GM12878 (cell line): ENCODE data around the gene RSAD2. TPM values are rescaled to one million over a fixed set of nuclear protein-coding genes. Genes with fewer than 3 reads are reported as not detected.

Experiments
- ATAC-seq: fragments of 200-7000 bp; cut with Tn5 transposase; 3 replicates; pipeline ENCODE4 v1.9.1; 2020; ENCODE audit warnings: mild to moderate bottlenecking, moderate library complexity
- BruUV-seq: library from RNA; stranded (reverse); fragments of 400-500 nt; replicated peaks from 2 replicates; lab custom pipeline; 2021; lab: Mats Ljungman, UMichigan
- CTCF ChIA-PET: fragments of 300-600 bp; sonication (Branson Sonifier 250); formaldehyde crosslinking; extraction: SDS; loops from one replicate; lab custom pipeline; 2021; ENCODE audit warnings: inconsistent platforms; lab: Yijun Ruan, JAX
- POLR2A ChIA-PET: fragments of 350-600 bp; formaldehyde crosslinking; extraction: SDS; loops from one replicate; lab custom pipeline; 2021; ENCODE audit warnings: inconsistent platforms; lab: Charles Lee
- RAD21 ChIA-PET: fragments of 300-600 bp; sonication (Branson Sonifier 250); formaldehyde crosslinking; loops from one replicate; lab custom pipeline; 2023; ENCODE audit warnings: antibody characterized with exemption; ENCODE audit not compliant: unreplicated experiment; lab: Charles Lee
- SMC1A ChIA-PET: fragments of 300-600 bp; sonication (Branson Sonifier 250); formaldehyde crosslinking; loops from one replicate; lab custom pipeline; 2023; ENCODE audit not compliant: unreplicated experiment, uncharacterized antibody; lab: Charles Lee
- DNase-seq: peaks from one replicate; pipeline ENCODE4 v3.0.0-alpha.2; 2011; ENCODE audit warnings: low read depth, low spot score
- FAIRE-seq: peaks from 3 replicates; lab custom pipeline; 2011; peaks lifted over from hg19 to GRCh38; lab: Jason Lieb, UNC
- H2AFZ ChIP-seq: 2 replicates; pipeline ENCODE4 v1.6.0; 2011; ENCODE audit warnings: low read depth, low read length, control low read depth; ENCODE audit not compliant: control insufficient read depth
- H3K27ac ChIP-seq: 2 replicates; pipeline ENCODE4 v1.5.1; 2011; ENCODE audit warnings: control low read depth; ENCODE audit not compliant: control insufficient read depth, insufficient read depth
- H3K27me3 ChIP-seq, 2 experiments: replicated peaks in 1 of 2; 2 replicates each; pipeline versions ENCODE4 v1.6.0 to v1.6.1; 2011; ENCODE audit warnings: low read length in 1 of 2; ENCODE audit not compliant: control insufficient read depth in 2 of 2, insufficient read depth in 2 of 2
- H3K36me3 ChIP-seq, 2 experiments: 2 replicates each; pipeline ENCODE4 v1.5.1; 2011; ENCODE audit warnings: low read length in 1 of 2; ENCODE audit not compliant: control insufficient read depth in 2 of 2, insufficient read depth in 2 of 2
- H3K4me1 ChIP-seq: 2 replicates; pipeline ENCODE4 v1.6.1; 2011; ENCODE audit warnings: mild to moderate bottlenecking, low read length, moderate library complexity, mixed read lengths; ENCODE audit not compliant: control insufficient read depth, insufficient read depth
- H3K4me2 ChIP-seq: 2 replicates; pipeline ENCODE4 v1.6.0; 2011; ENCODE audit warnings: control low read depth; ENCODE audit not compliant: control insufficient read depth, insufficient read depth
- H3K4me3 ChIP-seq: fragments of 200-600 bp; sonication (generic); 2 replicates; pipeline ENCODE4 v1.5.1; 2016
- H3K79me2 ChIP-seq: 2 replicates; pipeline ENCODE4 v1.6.0; 2011; ENCODE audit warnings: low read length; ENCODE audit not compliant: control insufficient read depth, insufficient read depth
- H3K9ac ChIP-seq: 2 replicates; pipeline ENCODE4 v1.8.0; 2011; ENCODE audit warnings: low read length, control low read depth, mixed read lengths; ENCODE audit not compliant: control insufficient read depth, insufficient read depth
- H3K9me3 ChIP-seq: replicated peaks from 3 replicates; pipeline ENCODE4 v1.5.1; 2011; ENCODE audit warnings: mild to moderate bottlenecking, low read length; ENCODE audit not compliant: control insufficient read depth, insufficient read depth
- H4K20me1 ChIP-seq: 2 replicates; pipeline ENCODE4 v1.6.0; 2011; ENCODE audit not compliant: control insufficient read depth, insufficient read depth
- BCLAF1 ChIP-seq: fragments of 450-650 bp; IDR thresholded peaks from 2 replicates; pipeline ENCODE4 v1.6.1; 2017; ENCODE audit warnings: antibody characterized with exemption, mild to moderate bottlenecking, moderate library complexity
- BHLHE40 ChIP-seq, 2 experiments: fragments of 450-650 bp in 1 of 2; IDR thresholded peaks; 2 replicates each; pipeline ENCODE4 v1.6.1; 2011 to 2017; ENCODE audit warnings: low read depth in 2 of 2, borderline replicate concordance in 1 of 2, improper control_type of control experiment in 1 of 2, low read length in 1 of 2, mild to moderate bottlenecking in 1 of 2
- GABPA ChIP-seq: IDR thresholded peaks from 2 replicates; pipeline ENCODE4 v1.6.1; 2014; ENCODE audit warnings: antibody characterized with exemption, low read depth, mild to moderate bottlenecking, inconsistent platforms
- PAX8 ChIP-seq: fragments of 450-650 bp; IDR thresholded peaks from 2 replicates; pipeline ENCODE4 v1.6.1; 2017; ENCODE audit warnings: mild to moderate bottlenecking, moderate library complexity
- SMARCA5 ChIP-seq: fragments of 450-650 bp; IDR thresholded peaks from 2 replicates; pipeline ENCODE4 v1.6.1; 2017; ENCODE audit warnings: mild to moderate bottlenecking
- ZBED1 ChIP-seq: IDR thresholded peaks from 2 replicates; pipeline ENCODE4 v1.6.1; 2016; ENCODE audit warnings: borderline replicate concordance
- ZNF384 ChIP-seq: IDR thresholded peaks from 2 replicates; pipeline ENCODE4 v1.6.1; 2012; ENCODE audit warnings: low read depth, mild to moderate bottlenecking, low read length, improper control_type of control experiment, borderline replicate concordance
- ZSCAN29 ChIP-seq: fragments of 450-650 bp; IDR thresholded peaks from 2 replicates; pipeline ENCODE4 v1.6.1; 2017; ENCODE audit warnings: mild to moderate bottlenecking, moderate library complexity
- WGBS: methylation state at CpG from one replicate; pipeline ENCODE4 v1.1.6; 2016; ENCODE audit warnings: low lambda C conversion rate; ENCODE audit not compliant: insufficient replicate concordance, insufficient coverage; ENCODE audit errors: missing lambda C conversion rate; 5-methylcytosine and 5-hydroxymethylcytosine counted together
- in situ Hi-C: fragments of 300-500 bp; cut with MboI; formaldehyde crosslinking; loops from 9 replicates; pipeline ENCODE4 v1.14.3; 2018; ENCODE audit warnings: mixed read lengths
- intact Hi-C: fragments of 100-400 bp; cut with micrococcal nuclease; formaldehyde crosslinking; loops from one replicate; pipeline ENCODE4 v1.14.2; 2022; ENCODE audit not compliant: unreplicated experiment
- polyA plus RNA-seq, 11 experiments: library from polyadenylated mRNA; depleted of rRNA in 4 of 11; unstranded in 6 of 11; stranded (reverse) in 5 of 11; fragments of >200 nt; fragmentation: Nextera tagmentation in 4 of 11; fragmentation: Illumina TruSeq in 1 of 11; extraction: Ambion mirVana in 4 of 11; extraction: Trizol in 1 of 11; gene quantifications; 1 replicate in 1 of 11; 2 replicates in 10 of 11; pipeline versions ENCODE4 v1.2.1 to v1.2.3, GENCODE V29; 2011 to 2016; ENCODE audit warnings: inconsistent platforms in 2 of 11, missing spikeins in 2 of 11, low read depth in 1 of 11
- total RNA-seq, 4 experiments: library from RNA; depleted of rRNA in 3 of 4; stranded (reverse); fragments of >200 nt in 3 of 4; fragmentation: Illumina TruSeq in 1 of 4; extraction: Trizol in 1 of 4; gene quantifications; 2 replicates each; pipeline versions ENCODE4 v1.2.1 to v1.2.3, GENCODE V29; 2013 to 2021

RSAD2 gene
- total and polyA plus RNA-seq, 10 of the 15 experiments (the other 5 are each of a cell fraction or from before 2014, with no cell fraction given) = 0.24 to 0.90 (median 0.69) TPM

GRCh38 chr2:6838673-6839319, 38.8 kb upstream of the RSAD2 start:
- FAIRE-seq = no peak
- RAD21 ChIA-PET = no interaction called here
- WGBS = 80% methylated on average over 4 of the region's 4 CpGs

More at GRCh38 chr2:6838673-6839319, 38.8 kb upstream of the RSAD2 start:
- H3K9me3 ChIP-seq = peaks cover 3% of the 10 kb centered on the region; the same call in 2 of the 3 replicates
- DNase-seq = no peak
- in situ Hi-C loops = no loop called here
- no peak overlapping the region for H3K4me2 ChIP-seq
- intact Hi-C loops = no loop called here
- no peak overlapping the region for H3K4me3 ChIP-seq
- H3K27ac ChIP-seq = no peak overlapping the region
- no TSS peak for BruUV-seq
- ChIA-PET POLR2A (no interaction called here), SMC1A (no interaction called here), CTCF (no interaction called here)
- TF ChIP-seq BHLHE40 (IDR thresholded peaks at IDR 0.05; ENCODE audit: borderline replicate concordance in 1 of 2, low read depth in 2 of 2, low read length in 1 of 2) (no peak), ZSCAN29 (no peak), ZNF384 (no peak), GABPA (no peak), PAX8 (no peak), ZBED1 (no peak), BCLAF1 (no peak), SMARCA5 (no peak)
- H2AFZ ChIP-seq = no peak overlapping the region
- no peaks in the 10 kb centered on the region for H3K79me2 ChIP-seq
- no peaks in the 10 kb centered on the region for H4K20me1 ChIP-seq
- H3K36me3 ChIP-seq = no peaks in the 10 kb centered on the region
- H3K27me3 ChIP-seq = no peaks in the 10 kb centered on the region
- H3K9ac ChIP-seq = no peak overlapping the region
- ATAC-seq = no peak
- no peaks in the 10 kb centered on the region for H3K4me1 ChIP-seq
